ENCODE results near the gene UBE2K. TPM values are rescaled to one million over a fixed set of nuclear protein-coding genes. Genes with fewer than 3 reads are reported as not detected.
"Not testable (repeated sequence)": the region's sequence is repeated elsewhere in the genome, so short reads cannot be mapped to it uniquely, and the experiment has no call there.

UBE2K gene
- total RNA-seq, 4 donors from 2014 or later = 27.1 to 48.5 (median 32.3) TPM

DNA sequence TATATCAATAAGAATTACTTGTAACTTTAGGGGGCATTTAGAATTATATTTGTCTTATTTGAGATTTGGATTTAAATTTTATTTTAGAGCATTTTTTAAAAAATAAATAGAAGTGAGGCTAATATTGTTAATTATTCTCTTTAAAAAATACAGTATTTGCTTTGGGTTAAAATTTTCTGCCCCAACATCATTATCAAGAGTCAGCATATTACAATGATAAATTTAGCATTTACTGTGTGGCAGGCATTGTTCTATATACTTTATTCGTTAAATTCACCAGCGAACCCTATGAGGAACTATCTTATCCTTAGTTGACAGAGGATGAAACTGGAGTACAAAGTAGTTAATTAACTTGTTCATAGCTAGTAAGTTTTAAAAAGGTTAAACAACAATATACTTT is 34.0 kb downstream of the UBE2K start:
- WGBS, 2 donors = 91 to 94% methylated on average over 2 of the region's 2 CpGs
- Histone ChIP-seq H3K27me3 (no peaks in the 10 kb centered on the region), H3K9me3 (no peaks in the 10 kb centered on the region), H3K27ac (no peak overlapping the region), H3K4me1 (peaks cover 11 to 12% of the 10 kb centered on the region in 2 donors), H3K36me3 (no peaks in the 10 kb centered on the region), H3K4me3 (replicated peaks in 1 of 3) (no peak overlapping the region)
- DNase-seq = no peak
- TF ChIP-seq, protein P1, sequence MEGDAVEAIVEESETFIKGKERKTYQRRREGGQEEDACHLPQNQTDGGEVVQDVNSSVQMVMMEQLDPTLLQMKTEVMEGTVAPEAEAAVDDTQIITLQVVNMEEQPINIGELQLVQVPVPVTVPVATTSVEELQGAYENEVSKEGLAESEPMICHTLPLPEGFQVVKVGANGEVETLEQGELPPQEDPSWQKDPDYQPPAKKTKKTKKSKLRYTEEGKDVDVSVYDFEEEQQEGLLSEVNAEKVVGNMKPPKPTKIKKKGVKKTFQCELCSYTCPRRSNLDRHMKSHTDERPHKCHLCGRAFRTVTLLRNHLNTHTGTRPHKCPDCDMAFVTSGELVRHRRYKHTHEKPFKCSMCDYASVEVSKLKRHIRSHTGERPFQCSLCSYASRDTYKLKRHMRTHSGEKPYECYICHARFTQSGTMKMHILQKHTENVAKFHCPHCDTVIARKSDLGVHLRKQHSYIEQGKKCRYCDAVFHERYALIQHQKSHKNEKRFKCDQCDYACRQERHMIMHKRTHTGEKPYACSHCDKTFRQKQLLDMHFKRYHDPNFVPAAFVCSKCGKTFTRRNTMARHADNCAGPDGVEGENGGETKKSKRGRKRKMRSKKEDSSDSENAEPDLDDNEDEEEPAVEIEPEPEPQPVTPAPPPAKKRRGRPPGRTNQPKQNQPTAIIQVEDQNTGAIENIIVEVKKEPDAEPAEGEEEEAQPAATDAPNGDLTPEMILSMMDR (IDR thresholded peaks at IDR 0.05) = no peak
- TF ChIP-seq POLR2A (IDR thresholded peaks at IDR 0.05) = no peak
- intact Hi-C loops (cut with DNase I) = no loop called here

DNA sequence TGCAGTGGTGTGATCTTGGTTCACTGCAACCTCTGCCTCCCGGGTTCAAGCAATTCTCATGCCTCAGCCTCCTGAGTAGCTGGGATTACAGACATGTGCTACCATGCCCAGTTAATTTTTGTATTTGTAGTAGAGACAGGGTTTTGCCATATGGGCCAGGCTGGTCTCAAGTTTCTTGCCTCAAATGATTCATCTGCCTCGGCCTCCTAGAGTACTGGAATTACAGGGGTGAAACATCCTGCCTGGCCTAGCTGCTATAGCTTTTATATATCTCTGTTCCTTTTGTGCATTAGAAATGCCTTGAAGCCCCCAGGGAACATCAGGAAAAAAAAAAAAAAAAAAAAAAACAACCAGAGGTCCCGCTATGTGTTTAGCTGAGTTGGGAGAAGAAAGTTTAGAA is 34.8 kb downstream of the UBE2K start:
- DNase-seq = no peak
- 89 to 92% methylated on average over 3 of the region's 3 CpGs for WGBS, 2 donors
- TF ChIP-seq POLR2A (IDR thresholded peaks at IDR 0.05) = no peak
- TF ChIP-seq, protein P1 (IDR thresholded peaks at IDR 0.05) = no peak
- no peak overlapping the region for H3K4me3 ChIP-seq (replicated peaks in 1 of 3)
- H3K4me1 ChIP-seq = peaks cover 10 to 12% of the 10 kb centered on the region in 2 donors
- no peaks in the 10 kb centered on the region for H3K36me3 ChIP-seq
- no peak overlapping the region for H3K27ac ChIP-seq
- intact Hi-C loops (cut with DNase I) = no loop called here
- no peaks in the 10 kb centered on the region for H3K9me3 ChIP-seq
- H3K27me3 ChIP-seq = no peaks in the 10 kb centered on the region

DNA sequence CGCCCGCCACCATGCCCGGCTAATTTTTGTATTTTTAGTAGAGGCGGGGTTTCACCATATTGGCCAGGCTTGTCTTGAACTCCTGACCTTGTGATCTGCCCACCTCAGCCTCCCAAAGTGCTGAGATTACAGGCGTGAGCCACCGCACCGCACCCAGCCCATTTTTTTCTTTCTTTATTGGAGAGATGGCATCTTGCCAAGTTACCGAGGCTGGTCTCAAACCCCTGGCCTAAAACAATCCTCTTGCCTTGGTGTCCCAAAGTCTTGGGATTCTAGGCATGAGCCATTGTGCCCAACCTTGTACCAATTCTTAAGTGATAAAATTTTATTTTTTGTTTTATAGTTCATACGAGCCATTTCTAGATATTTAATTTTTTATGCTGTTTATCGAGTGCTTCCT is 41.7 kb downstream of the UBE2K start:
- H3K27ac ChIP-seq; H3K9me3 ChIP-seq; H3K27me3 ChIP-seq; DNase-seq; H3K4me3 ChIP-seq (replicated peaks in 1 of 3); intact Hi-C loops (cut with DNase I); H3K4me1 ChIP-seq; H3K36me3 ChIP-seq: not testable (repeated sequence)
- 96 to 97% methylated on average over 10 of the region's 10 CpGs for WGBS, 2 donors

DNA sequence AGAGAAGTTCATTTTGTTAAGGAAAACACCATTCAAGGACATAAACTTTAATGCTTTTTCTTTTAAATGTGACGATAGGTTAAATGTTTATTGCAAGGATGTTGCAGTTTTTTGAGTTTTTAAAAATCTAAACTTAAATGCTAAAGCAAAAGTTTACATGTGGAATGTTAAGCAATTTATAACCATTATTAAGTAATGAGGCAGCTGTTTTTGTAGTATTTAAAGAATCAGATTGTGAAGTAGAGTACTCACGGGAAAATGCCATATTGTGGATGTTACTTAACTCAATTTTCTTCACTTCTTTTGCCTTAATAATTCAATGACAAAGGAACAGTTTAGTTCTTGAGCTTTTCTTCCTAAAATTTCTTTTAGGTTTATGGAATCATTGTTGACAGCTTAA is 43.5 kb downstream of the UBE2K start:
- no peak for DNase-seq
- no peaks in the 10 kb centered on the region for H3K4me1 ChIP-seq
- WGBS, 2 donors = 95 to 98% methylated on average over 2 of the region's 2 CpGs
- H3K36me3 ChIP-seq = no peaks in the 10 kb centered on the region
- TF ChIP-seq, protein P1 (IDR thresholded peaks at IDR 0.05) = no peak
- TF ChIP-seq POLR2A (IDR thresholded peaks at IDR 0.05) = no peak
- H3K27me3 ChIP-seq = no peaks in the 10 kb centered on the region
- intact Hi-C loops (cut with DNase I) = no loop called here
- H3K9me3 ChIP-seq = no peaks in the 10 kb centered on the region
- H3K27ac ChIP-seq = no peak overlapping the region
- H3K4me3 ChIP-seq (replicated peaks in 1 of 3) = no peak overlapping the region

DNA sequence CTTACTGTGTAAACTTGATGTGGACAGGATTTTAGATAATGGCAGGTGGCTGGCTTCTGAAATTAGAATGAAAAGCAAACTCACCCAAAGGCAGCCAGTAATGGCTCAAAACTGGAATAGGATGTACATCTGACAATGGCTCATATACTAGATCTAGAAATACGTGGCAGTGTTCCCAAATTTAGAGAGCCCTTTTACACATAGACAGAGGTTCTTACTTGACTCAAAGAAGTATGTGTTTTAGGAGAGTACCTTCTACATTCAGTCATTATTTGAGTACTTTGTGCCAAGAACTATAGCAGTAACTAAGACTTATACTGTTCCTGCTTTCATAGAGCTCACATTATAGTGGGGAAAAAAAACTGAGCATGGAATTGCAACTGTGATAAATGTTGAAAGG is 48.0 kb downstream of the UBE2K start:
- peaks cover 0 to 4% of the 10 kb centered on the region in 2 donors for H3K36me3 ChIP-seq
- H3K27ac ChIP-seq = no peak overlapping the region
- DNase-seq = no peak
- H3K27me3 ChIP-seq = no peaks in the 10 kb centered on the region
- 77 to 82% methylated on average over 1 of the region's 1 CpG for WGBS, 2 donors
- no peak overlapping the region for H3K4me3 ChIP-seq (replicated peaks in 1 of 3)
- H3K9me3 ChIP-seq = no peaks in the 10 kb centered on the region
- intact Hi-C loops (cut with DNase I) = no loop called here
- TF ChIP-seq, protein P1 (IDR thresholded peaks at IDR 0.05) = no peak
- no peak for TF ChIP-seq POLR2A (IDR thresholded peaks at IDR 0.05)
- no peaks in the 10 kb centered on the region for H3K4me1 ChIP-seq

DNA sequence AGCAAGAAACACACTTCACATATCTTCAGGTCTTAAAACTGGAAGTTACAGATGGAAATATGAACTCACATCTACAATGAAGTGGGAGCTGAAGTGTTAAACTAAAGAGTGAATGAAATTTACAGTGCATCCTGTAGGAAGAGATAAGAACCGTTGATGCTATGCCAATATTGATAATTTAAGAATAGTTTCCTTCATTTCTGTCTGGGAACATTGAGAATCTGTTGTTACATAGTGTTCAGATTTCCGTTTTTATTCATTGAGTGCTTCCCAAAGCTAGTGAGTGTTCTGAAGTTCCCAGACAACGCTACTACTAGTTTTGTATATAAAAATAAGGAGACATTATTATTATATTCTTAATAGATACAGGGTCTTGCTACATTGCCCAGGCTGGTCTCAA is 52.3 kb downstream of the UBE2K start:
- H3K36me3 ChIP-seq = peaks cover 0 to 4% of the 10 kb centered on the region in 2 donors
- no peak for TF ChIP-seq POLR2A (IDR thresholded peaks at IDR 0.05)
- TF ChIP-seq, protein P1 (IDR thresholded peaks at IDR 0.05) = no peak
- no peak overlapping the region for H3K27ac ChIP-seq
- no peaks in the 10 kb centered on the region for H3K9me3 ChIP-seq
- no peak overlapping the region for H3K4me3 ChIP-seq (replicated peaks in 1 of 3)
- 79 to 85% methylated on average over 3 of the region's 3 CpGs for WGBS, 2 donors
- H3K27me3 ChIP-seq = no peaks in the 10 kb centered on the region
- H3K4me1 ChIP-seq = no peaks in the 10 kb centered on the region
- no peak for DNase-seq
- intact Hi-C loops (cut with DNase I) = no loop called here
